ENCODE results near the gene MAP3K5. TPM values are rescaled to one million over a fixed set of nuclear protein-coding genes. Genes with fewer than 3 reads are reported as not detected.

Gene MAP3K5
- total RNA-seq, 1 experiment from 2014 or later, result 8.1 TPM

GRCh38 chr6:136521427-136521826 is 270.9 kb downstream of the MAP3K5 start:
- intact Hi-C loops (cut with micrococcal nuclease; ENCODE audit: unreplicated experiment) (no loop called here), in situ Hi-C loops (cut with HindIII; ENCODE audit: low pct_unique_long_range_greater_than_20kb, low sequenced_read_pairs) (no loop called here)
- TF ChIP-seq TCF7L2 (IDR thresholded peaks at IDR 0.05; ENCODE audit: low read depth, low read length) (no peak), SIN3A (IDR thresholded peaks at IDR 0.05; ENCODE audit: borderline replicate concordance, insufficient read depth, low read depth, low read length) (no peak), REST (IDR thresholded peaks at IDR 0.05; ENCODE audit: insufficient read depth in 1 of 2, low read depth in 2 of 2, low read length in 1 of 2) (no peak), CTCF (IDR thresholded peaks at IDR 0.05) (no peak), POLR2AphosphoS5 (IDR thresholded peaks at IDR 0.05; ENCODE audit: low read depth, low read length) (no peak)
- H3K4me1 ChIP-seq (ENCODE audit: control insufficient read depth, insufficient read depth, low read length), result peaks cover 7% of the 10 kb centered on the region; the same call in 1 of the 2 replicates
- H3K36me3 ChIP-seq (ENCODE audit: control insufficient read depth, insufficient read depth, low read length), result no peaks in the 10 kb centered on the region
- no TSS peak for BruUV-seq (replicated peaks)
- ChIA-PET CTCF (no interaction called here), POLR2A (no interaction called here)
- H3K4me3 ChIP-seq (ENCODE audit: low read depth in 2 of 2, low read length in 2 of 2), result no peak overlapping the region
- no peak overlapping the region for H3K27ac ChIP-seq (ENCODE audit: low read length)
- no peaks in the 10 kb centered on the region for H3K9me3 ChIP-seq (ENCODE audit: control insufficient read depth, insufficient read depth, low read depth, low read length)
- H3K27me3 ChIP-seq (ENCODE audit: control insufficient read depth, insufficient read depth, low read length), result no peaks in the 10 kb centered on the region
- ATAC-seq (no peak), DNase-seq (ENCODE audit: low read depth, low spot score) (no peak)

GRCh38 chr6:136520517-136520916 is 271.8 kb downstream of the MAP3K5 start:
- no TSS peak for BruUV-seq (replicated peaks)
- CTCF ChIA-PET, result interaction anchor here (0.5 kb wide), 1 partner anchor 25 kb away, joined by 5 read pairs; no protein-coding TSS in a partner anchor
- H3K27ac ChIP-seq (ENCODE audit: low read length), result no peak overlapping the region
- H3K9me3 ChIP-seq (ENCODE audit: control insufficient read depth, insufficient read depth, low read depth, low read length), result no peaks in the 10 kb centered on the region
- intact Hi-C loops (cut with micrococcal nuclease; ENCODE audit: unreplicated experiment) (no loop called here), in situ Hi-C loops (cut with HindIII; ENCODE audit: low pct_unique_long_range_greater_than_20kb, low sequenced_read_pairs) (no loop called here)
- POLR2A ChIA-PET, result no interaction called here
- H3K4me3 ChIP-seq (ENCODE audit: low read depth in 2 of 2, low read length in 2 of 2), result no peak overlapping the region
- peaks cover 2% of the 10 kb centered on the region; the same call in 1 of the 2 replicates for H3K4me1 ChIP-seq (ENCODE audit: control insufficient read depth, insufficient read depth, low read length)
- TF ChIP-seq POLR2AphosphoS5 (IDR thresholded peaks at IDR 0.05; ENCODE audit: low read depth, low read length) (no peak), REST (IDR thresholded peaks at IDR 0.05; ENCODE audit: insufficient read depth in 1 of 2, low read depth in 2 of 2, low read length in 1 of 2) (no peak), CTCF (IDR thresholded peaks at IDR 0.05) (no peak), TCF7L2 (IDR thresholded peaks at IDR 0.05; ENCODE audit: low read depth, low read length) (no peak), SIN3A (IDR thresholded peaks at IDR 0.05; ENCODE audit: borderline replicate concordance, insufficient read depth, low read depth, low read length) (no peak)
- DNase-seq (ENCODE audit: low read depth, low spot score) (no peak), ATAC-seq (no peak)
- no peaks in the 10 kb centered on the region for H3K36me3 ChIP-seq (ENCODE audit: control insufficient read depth, insufficient read depth, low read length)
- no peaks in the 10 kb centered on the region for H3K27me3 ChIP-seq (ENCODE audit: control insufficient read depth, insufficient read depth, low read length)

All from Panc1 (cell line).